Hepatocyte (in vitro differentiated cells): Measurements from ENCODE around the gene AGXT2.

Experiments
- CTCF ChIP-seq: fragments of 200-600 bp; sonication (generic); IDR thresholded peaks from 2 replicates; pipeline ENCODE4 v1.5.1; 2016; ENCODE audit warnings: antibody characterized with exemption, mild to moderate bottlenecking; ENCODE audit not compliant: poor library complexity
- EZH2 ChIP-seq: fragments of 200-600 bp; sonication (generic); IDR thresholded peaks from 2 replicates; pipeline ENCODE4 v1.6.1; 2016; ENCODE audit warnings: antibody characterized with exemption, mild to moderate bottlenecking, borderline replicate concordance
- EZH2phosphoT487 ChIP-seq: fragments of 200-600 bp; sonication (generic); IDR thresholded peaks from one replicate; pipeline ENCODE4 v1.6.1; 2018; ENCODE audit warnings: antibody characterized with exemption, mild to moderate bottlenecking, low read depth, moderate library complexity; ENCODE audit not compliant: unreplicated experiment, severe bottlenecking

- no peak for TF ChIP-seq CTCF
- no peak for TF ChIP-seq EZH2
- no peak for TF ChIP-seq EZH2phosphoT487
These were observed 45.9 kb downstream of the AGXT2 start for GRCh38 chr5:35001842-35002241.
